ENCODE measurements around the gene SORCS2. TPM values are rescaled to one million over a fixed set of nuclear protein-coding genes. Genes with fewer than 3 reads are reported as not detected.

SORCS2 gene
- total RNA-seq, 4 donors from 2014 or later, result 0.48 to 1.8 (median 0.68) TPM; not detected in 1

- 45% methylated on average over 14 of the region's 14 CpGs; no CpG with 5 or more reads in 1 of the 2 donors for WGBS, 2 donors (ENCODE audit: low coverage in 1 of 2)
- H3K27ac ChIP-seq, result no peak overlapping the region
- DNase-seq, result no peak
- intact Hi-C loops (cut with DNase I; ENCODE audit: low total_unique reads) (no loop called here), in situ Hi-C loops (cut with MboI; ENCODE audit: low pct_ligation_motif_present in 1 of 4, low pct_unique_long_range_greater_than_20kb in 1 of 4, low sequenced_read_pairs in 3 of 4) (no loop called here)
- TF ChIP-seq POLR2AphosphoS5 (IDR thresholded peaks at IDR 0.05), result no peak
- no peak for TF ChIP-seq CTCF (IDR thresholded peaks at IDR 0.05)
- TF ChIP-seq EP300 (IDR thresholded peaks at IDR 0.05; ENCODE audit: low read depth), result no peak
- no peak for TF ChIP-seq POLR2A (IDR thresholded peaks at IDR 0.05)
- no peak overlapping the region for H3K4me3 ChIP-seq
- H3K4me1 ChIP-seq, result no peaks in the 10 kb centered on the region
- no peaks in the 10 kb centered on the region for H3K27me3 ChIP-seq
- H3K9me3 ChIP-seq, result no peaks in the 10 kb centered on the region
- H3K36me3 ChIP-seq, result no peaks in the 10 kb centered on the region
These were observed 332.5 kb downstream of the SORCS2 start for GRCh38 chr4:7524843-7525242.

- TF ChIP-seq EP300 (IDR thresholded peaks at IDR 0.05; ENCODE audit: low read depth), result no peak
- TF ChIP-seq CTCF (IDR thresholded peaks at IDR 0.05), result no peak
- no peak for TF ChIP-seq POLR2AphosphoS5 (IDR thresholded peaks at IDR 0.05)
- no peak for TF ChIP-seq POLR2A (IDR thresholded peaks at IDR 0.05)
- in situ Hi-C loops (cut with MboI; ENCODE audit: low pct_ligation_motif_present in 1 of 4, low pct_unique_long_range_greater_than_20kb in 1 of 4, low sequenced_read_pairs in 3 of 4), result no loop called here
- Histone ChIP-seq H3K27me3 (no peaks in the 10 kb centered on the region), H3K4me3 (no peak overlapping the region), H3K27ac (no peak overlapping the region), H3K4me1 (no peaks in the 10 kb centered on the region), H3K36me3 (no peaks in the 10 kb centered on the region), H3K9me3 (no peaks in the 10 kb centered on the region)
- intact Hi-C loops (cut with DNase I; ENCODE audit: low total_unique reads), result no loop called here
- 84 to 97% methylated on average over 5 to 13 of the region's 13 CpGs for WGBS, 2 donors (ENCODE audit: low coverage in 1 of 2)
- DNase-seq, result no peak
These were observed 334.2 kb downstream of the SORCS2 start for GRCh38 chr4:7526491-7526890.

GRCh38 chr4:7526929-7527535 is 334.7 kb downstream of the SORCS2 start:
- in situ Hi-C loops (cut with MboI; ENCODE audit: low pct_ligation_motif_present in 1 of 4, low pct_unique_long_range_greater_than_20kb in 1 of 4, low sequenced_read_pairs in 3 of 4), result no loop called here
- no peak for TF ChIP-seq POLR2A (IDR thresholded peaks at IDR 0.05)
- TF ChIP-seq EP300 (IDR thresholded peaks at IDR 0.05; ENCODE audit: low read depth), result no peak
- TF ChIP-seq POLR2AphosphoS5 (IDR thresholded peaks at IDR 0.05), result no peak
- TF ChIP-seq CTCF (IDR thresholded peaks at IDR 0.05), result no peak
- no peaks in the 10 kb centered on the region for H3K27me3 ChIP-seq
- intact Hi-C loops (cut with DNase I; ENCODE audit: low total_unique reads), result no loop called here
- no peak overlapping the region for H3K4me3 ChIP-seq
- no peaks in the 10 kb centered on the region for H3K36me3 ChIP-seq
- DNase-seq, result no peak
- WGBS, 2 donors (ENCODE audit: low coverage in 1 of 2), result 76 to 87% methylated on average over 7 to 28 of the region's 28 CpGs
- H3K27ac ChIP-seq, result no peak overlapping the region
- no peaks in the 10 kb centered on the region for H3K4me1 ChIP-seq
- H3K9me3 ChIP-seq, result no peaks in the 10 kb centered on the region

GRCh38 chr4:7529368-7530080 is 337.2 kb downstream of the SORCS2 start:
- Histone ChIP-seq H3K27me3 (no peaks in the 10 kb centered on the region), H3K9me3 (no peaks in the 10 kb centered on the region), H3K4me1 (no peaks in the 10 kb centered on the region), H3K27ac (no peak overlapping the region), H3K36me3 (no peaks in the 10 kb centered on the region), H3K4me3 (no peak overlapping the region)
- no peak for DNase-seq
- intact Hi-C loops (cut with DNase I; ENCODE audit: low total_unique reads) (no loop called here), in situ Hi-C loops (cut with MboI; ENCODE audit: low pct_ligation_motif_present in 1 of 4, low pct_unique_long_range_greater_than_20kb in 1 of 4, low sequenced_read_pairs in 3 of 4) (no loop called here)
- TF ChIP-seq POLR2AphosphoS5 (IDR thresholded peaks at IDR 0.05), result no peak
- no peak for TF ChIP-seq CTCF (IDR thresholded peaks at IDR 0.05)
- TF ChIP-seq EP300 (IDR thresholded peaks at IDR 0.05; ENCODE audit: low read depth), result no peak
- WGBS, 2 donors (ENCODE audit: low coverage in 1 of 2), result 33 to 57% methylated on average over 1 to 12 of the region's 12 CpGs
